K562 (cell line): ENCODE results near the gene STRA8. TPM values are rescaled to one million over a fixed set of nuclear protein-coding genes. Genes with fewer than 3 reads are reported as not detected.

Source experiments
- ATAC-seq: fragments of 200-7000 bp; cut with Tn5 transposase; 3 replicates; pipeline ENCODE4 v1.9.1; 2020; ENCODE audit warnings: moderate library complexity
- BruUV-seq: library from RNA; stranded (reverse); fragments of 400-500 nt; replicated peaks from 2 replicates; lab custom pipeline; 2021; lab: Mats Ljungman, UMichigan
- CTCF ChIA-PET: fragments of 300-600 bp; formaldehyde crosslinking; extraction: SDS; loops from one replicate; lab custom pipeline; 2021; ENCODE audit warnings: low intra/inter-chr PET ratio; lab: Yijun Ruan, JAX
- POLR2A ChIA-PET: fragments of 300-600, 350-650 bp; sonication (Branson Sonifier 250); formaldehyde crosslinking; extraction: SDS; loops from one replicate; lab custom pipeline; 2021; ENCODE audit warnings: antibody characterized with exemption, inconsistent platforms; lab: Yijun Ruan, JAX
- DNase-seq, 4 experiments: peaks; one replicate each; pipeline versions ENCODE4 v3.0.0 to v3.0.0-alpha.2; 2011 to 2018; ENCODE audit warnings: low spot score in 3 of 4, mixed read lengths in 3 of 4; ENCODE audit errors: extremely low read depth in 1 of 4
- FAIRE-seq: peaks from 2 replicates; lab custom pipeline; 2011; peaks lifted over from hg19 to GRCh38; lab: Jason Lieb, UNC
- H2AFZ ChIP-seq: 2 replicates; pipeline ENCODE4 v1.6.0; 2011; ENCODE audit warnings: low read depth, low read length, control low read depth, inconsistent platforms
- H3K27ac ChIP-seq: fragments of 200-600 bp; 3 replicates; pipeline ENCODE4 v1.8.0; 2011; ENCODE audit warnings: low read depth, mild to moderate bottlenecking, control low read depth, inconsistent platforms, low read length, moderate library complexity, mixed read lengths; ENCODE audit errors: extremely low read depth
- H3K27me3 ChIP-seq, 2 experiments: fragments of 300-600 bp in 1 of 2; 2 replicates in 1 of 2; 3 replicates in 1 of 2; pipeline versions ENCODE4 v1.6.0 to v1.8.0; 2011; ENCODE audit warnings: inconsistent platforms in 2 of 2, low read length in 2 of 2, mild to moderate bottlenecking in 1 of 2, mixed read lengths in 1 of 2, moderate library complexity in 1 of 2; ENCODE audit not compliant: control insufficient read depth in 2 of 2, insufficient read depth in 2 of 2
- H3K36me3 ChIP-seq: fragments of 300-600 bp; 3 replicates; pipeline ENCODE4 v1.8.0; 2011; ENCODE audit warnings: mild to moderate bottlenecking, low read length, inconsistent platforms; ENCODE audit not compliant: control insufficient read depth, insufficient read depth
- H3K4me1 ChIP-seq, 2 experiments: fragments of 200-600 bp in 1 of 2; replicated peaks in 1 of 2; 2 replicates in 1 of 2; 3 replicates in 1 of 2; pipeline versions ENCODE4 v1.5.1 to v1.8.0; 2011; ENCODE audit warnings: inconsistent platforms in 2 of 2, low read length in 2 of 2, mild to moderate bottlenecking in 1 of 2, mixed read lengths in 1 of 2, moderate library complexity in 1 of 2; ENCODE audit not compliant: control insufficient read depth in 2 of 2, insufficient read depth in 2 of 2
- H3K4me2 ChIP-seq: 2 replicates; pipeline ENCODE4 v1.6.1; 2011; ENCODE audit warnings: low read length, control low read depth, inconsistent platforms, mixed read lengths; ENCODE audit not compliant: insufficient read depth
- H3K4me3 ChIP-seq: fragments of 200-600 bp; sonication (generic), shearing (Covaris generic); 2 replicates; pipeline ENCODE4 v1.5.1; 2016; ENCODE audit warnings: control low read depth, inconsistent platforms
- H3K79me2 ChIP-seq: fragments of 200-600 bp; 3 replicates; pipeline ENCODE4 v1.8.0; 2011; ENCODE audit warnings: low read length, inconsistent platforms; ENCODE audit not compliant: control insufficient read depth, insufficient read depth
- H3K9ac ChIP-seq, 2 experiments: 2 replicates each; pipeline versions ENCODE4 v1.6.0 to v1.6.1; 2011; ENCODE audit warnings: low read depth in 2 of 2, low read length in 2 of 2, control low read depth in 1 of 2, inconsistent platforms in 1 of 2, mild to moderate bottlenecking in 1 of 2, mixed read lengths in 1 of 2; ENCODE audit not compliant: insufficient read depth in 1 of 2
- H3K9me1 ChIP-seq: one replicate; pipeline ENCODE4 v1.6.0; 2011; ENCODE audit warnings: inconsistent platforms, mild to moderate bottlenecking, low read length, moderate library complexity; ENCODE audit not compliant: control insufficient read depth, insufficient read depth
- H3K9me3 ChIP-seq: replicated peaks from 2 replicates; pipeline ENCODE4 v1.5.1; 2011; ENCODE audit warnings: low read depth, low read length, inconsistent platforms; ENCODE audit not compliant: control insufficient read depth, insufficient read depth
- H4K20me1 ChIP-seq: replicated peaks from 2 replicates; pipeline ENCODE4 v1.6.1; 2011; ENCODE audit warnings: low read length, inconsistent platforms, mixed read lengths; ENCODE audit not compliant: control insufficient read depth, insufficient read depth
- C11orf30 ChIP-seq: fragments of 450-650 bp; IDR thresholded peaks from 2 replicates; pipeline ENCODE4 v1.6.1; 2016; ENCODE audit warnings: low read depth, mild to moderate bottlenecking
- DPF2 ChIP-seq: fragments of 450-650 bp; IDR thresholded peaks from 2 replicates; pipeline ENCODE4 v1.6.1; 2016
- LEF1 ChIP-seq: fragments of 450-650 bp; IDR thresholded peaks from 2 replicates; pipeline ENCODE4 v1.6.1; 2016; ENCODE audit warnings: mild to moderate bottlenecking
- MAFF ChIP-seq: IDR thresholded peaks from 2 replicates; pipeline ENCODE4 v1.6.1; 2012; ENCODE audit warnings: low read length, improper control_type of control experiment
- MAFG ChIP-seq: fragments of 450-650 bp; conservative IDR thresholded peaks from 2 replicates; pipeline ENCODE4 v1.6.1; 2016; ENCODE audit warnings: missing genetic modification characterization, missing compliant biosample characterization
- MECOM ChIP-seq: fragments of 250-450 bp; sonication (Bioruptor Pico); IDR thresholded peaks from 2 replicates; pipeline ENCODE4 v1.8.0; 2022; ENCODE audit warnings: inconsistent platforms
- ZNF146 ChIP-seq: IDR thresholded peaks from one replicate; pipeline ENCODE4 v1.6.1; 2018; ENCODE audit warnings: missing compliant biosample characterization; ENCODE audit not compliant: unreplicated experiment
- ZNF316 ChIP-seq: fragments of 450-650 bp; IDR thresholded peaks from 2 replicates; pipeline ENCODE4 v1.6.1; 2016
- WGBS: fragments of 100-300 bp; shearing (Covaris generic); methylation state at CpG from one replicate; pipeline ENCODE4 v1.1.6; 2016; ENCODE audit warnings: low coverage, mixed read lengths; ENCODE audit not compliant: insufficient coverage; ENCODE audit errors: missing lambda C conversion rate; 5-methylcytosine and 5-hydroxymethylcytosine counted together
- in situ Hi-C: fragments of 300-500 bp; cut with MboI; formaldehyde crosslinking; loops from 4 replicates; pipeline ENCODE4 v1.15.0; 2018; ENCODE audit warnings: inconsistent platforms, mixed read lengths
- intact Hi-C: fragments of 100-400 bp; cut with micrococcal nuclease; formaldehyde crosslinking; loops from 2 replicates; pipeline ENCODE4 v1.14.2; 2022
- polyA plus RNA-seq, 8 experiments: library from polyadenylated mRNA; depleted of rRNA in 4 of 8; stranded (reverse) in 5 of 8; unstranded in 3 of 8; fragments of >200 nt; fragmentation: Nextera tagmentation in 2 of 8; fragmentation: Illumina TruSeq in 1 of 8; extraction: Ambion mirVana in 2 of 8; extraction: Trizol in 1 of 8; gene quantifications; 2 replicates each; pipeline versions ENCODE4 v1.2.1 to v1.2.3, GENCODE V29; 2011 to 2014; ENCODE audit warnings: inconsistent platforms in 1 of 8, missing spikeins in 1 of 8
- total RNA-seq, 7 experiments: library from RNA; depleted of rRNA in 6 of 7; stranded (reverse); fragments of >200 nt in 6 of 7; fragmentation: Illumina TruSeq in 2 of 7; extraction: Trizol in 2 of 7; gene quantifications; 2 replicates each; pipeline versions ENCODE4 v1.2.1 to v1.2.3, GENCODE V29; 2011 to 2021; ENCODE audit warnings: low replicate concordance in 1 of 7
- TF ChIP-seq, protein P1 (sequence below): fragments of 250-450 bp; sonication (Bioruptor Pico); IDR thresholded peaks from 2 replicates; pipeline ENCODE4 v1.5.0; 2021; ENCODE audit warnings: mild to moderate bottlenecking, moderate library complexity

Gene STRA8
- total and polyA plus RNA-seq, 9 of the 15 experiments (the other 6 are each of a cell fraction or from before 2014, with no cell fraction given): not detected

DNA sequence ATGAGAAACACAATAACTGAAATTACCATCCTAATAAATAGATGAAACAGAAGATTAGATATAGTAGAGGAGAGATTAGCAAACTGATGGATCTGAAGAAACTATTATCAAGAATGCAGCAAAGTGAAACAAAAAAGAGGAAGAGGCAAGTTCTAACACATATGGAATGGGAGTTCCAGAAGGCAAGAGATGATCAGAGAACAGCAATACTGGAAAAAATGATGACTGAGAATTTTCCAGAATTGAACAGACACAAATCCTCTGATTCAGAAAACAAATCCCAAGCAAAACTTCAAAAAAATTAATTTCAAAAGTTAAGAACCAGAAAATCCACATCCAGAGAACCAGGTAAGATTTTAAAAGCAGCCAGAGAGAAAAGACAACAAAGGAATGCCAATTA is 42.9 kb upstream of the STRA8 start:
- H3K9me3 ChIP-seq: no peaks in the 10 kb centered on the region
- no peaks in the 10 kb centered on the region for H3K79me2 ChIP-seq
- no peaks in the 10 kb centered on the region for H3K27me3 ChIP-seq
- TF ChIP-seq ZNF316 (peak; percentile 88), DPF2 (no peak), ZNF146 (CRISPR knock-in tag) (no peak), C11orf30 (peak; percentile 69), MAFG (peak; percentile 53), MAFF (peak; percentile 40; the same call in 1 of the 2 replicates), MECOM (CRISPR knock-in tag) (no peak), LEF1 (no peak)
- no peak overlapping the region for H3K9ac ChIP-seq
- FAIRE-seq: no peak
- CTCF ChIA-PET: no interaction called here
- peaks cover 21% of the 10 kb centered on the region; the same call in 2 of the 3 replicates for H3K36me3 ChIP-seq
- BruUV-seq: no TSS peak
- no peak overlapping the region for H3K4me2 ChIP-seq
- H3K4me3 ChIP-seq: no peak overlapping the region
- ATAC-seq: no peak
- H2AFZ ChIP-seq: no peak overlapping the region
- H3K27ac ChIP-seq: no peak overlapping the region
- POLR2A ChIA-PET: interaction anchor here (0.6 to 1.5 kb wide), 4 partner anchors 11 to 554 kb away, joined by 3 to 5 read pairs (median 3); no protein-coding TSS in a partner anchor
- H3K4me1 ChIP-seq: no peaks in the 10 kb centered on the region
- H4K20me1 ChIP-seq: no peaks in the 10 kb centered on the region
- H3K9me1 ChIP-seq: peaks cover 3% of the 10 kb centered on the region
- in situ Hi-C loops (no loop called here), intact Hi-C loops (no loop called here)
- DNase-seq: no peak

DNA sequence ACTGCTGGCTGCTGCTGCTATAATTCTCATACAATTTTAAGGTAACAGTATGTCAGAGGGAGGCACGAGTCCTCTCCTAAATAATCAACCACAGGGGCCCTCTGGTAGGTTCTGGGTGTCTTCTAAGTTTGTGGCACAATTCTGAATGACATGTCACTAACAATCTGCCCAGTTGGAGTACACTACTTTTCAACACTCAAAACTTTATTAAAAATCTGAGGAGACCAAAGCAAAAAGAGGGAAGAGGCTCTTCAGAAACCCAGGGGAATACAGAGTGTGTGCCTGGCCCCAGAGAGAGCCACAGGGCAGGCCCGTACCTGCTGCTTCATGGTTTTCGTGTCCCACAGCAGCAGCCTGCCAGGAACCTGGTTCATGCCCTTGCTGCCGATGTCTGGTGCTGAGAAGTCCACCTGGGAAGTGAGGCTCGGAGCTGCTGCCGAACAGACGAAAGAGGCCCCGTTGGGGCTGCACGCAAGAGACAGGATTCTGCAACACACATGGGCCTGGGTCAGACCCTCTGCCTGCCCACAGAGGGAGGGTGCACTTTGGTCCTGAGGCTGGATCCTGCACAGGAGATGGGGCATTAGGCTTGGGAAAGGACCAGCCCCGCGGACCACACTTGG is 40.6 kb upstream of the STRA8 start:
- H3K79me2 ChIP-seq: no peaks in the 10 kb centered on the region
- peaks cover 30% of the 10 kb centered on the region; the same call in 2 of the 3 replicates for H3K36me3 ChIP-seq
- H3K9me1 ChIP-seq: peaks cover 3% of the 10 kb centered on the region
- in situ Hi-C loops: no loop called here
- no peak overlapping the region for H3K4me2 ChIP-seq
- no peaks in the 10 kb centered on the region for H3K4me1 ChIP-seq
- H3K9me3 ChIP-seq: no peaks in the 10 kb centered on the region
- H3K4me3 ChIP-seq: no peak overlapping the region
- DNase-seq: no peak
- WGBS: 78% methylated on average over 11 of the region's 11 CpGs
- no peak for FAIRE-seq
- intact Hi-C loops: no loop called here
- BruUV-seq: no TSS peak
- no peak for ATAC-seq
- H3K27me3 ChIP-seq: no peaks in the 10 kb centered on the region
- peak overlapping the region in 1 of 2 experiments; percentile 23; a peak in 1 of 4 replicates for H3K9ac ChIP-seq
- H4K20me1 ChIP-seq: no peaks in the 10 kb centered on the region
- H3K27ac ChIP-seq: no peak overlapping the region
- CTCF ChIA-PET: no interaction called here
- H2AFZ ChIP-seq: no peak overlapping the region
- POLR2A ChIA-PET: no interaction called here
- TF ChIP-seq, protein P1, sequence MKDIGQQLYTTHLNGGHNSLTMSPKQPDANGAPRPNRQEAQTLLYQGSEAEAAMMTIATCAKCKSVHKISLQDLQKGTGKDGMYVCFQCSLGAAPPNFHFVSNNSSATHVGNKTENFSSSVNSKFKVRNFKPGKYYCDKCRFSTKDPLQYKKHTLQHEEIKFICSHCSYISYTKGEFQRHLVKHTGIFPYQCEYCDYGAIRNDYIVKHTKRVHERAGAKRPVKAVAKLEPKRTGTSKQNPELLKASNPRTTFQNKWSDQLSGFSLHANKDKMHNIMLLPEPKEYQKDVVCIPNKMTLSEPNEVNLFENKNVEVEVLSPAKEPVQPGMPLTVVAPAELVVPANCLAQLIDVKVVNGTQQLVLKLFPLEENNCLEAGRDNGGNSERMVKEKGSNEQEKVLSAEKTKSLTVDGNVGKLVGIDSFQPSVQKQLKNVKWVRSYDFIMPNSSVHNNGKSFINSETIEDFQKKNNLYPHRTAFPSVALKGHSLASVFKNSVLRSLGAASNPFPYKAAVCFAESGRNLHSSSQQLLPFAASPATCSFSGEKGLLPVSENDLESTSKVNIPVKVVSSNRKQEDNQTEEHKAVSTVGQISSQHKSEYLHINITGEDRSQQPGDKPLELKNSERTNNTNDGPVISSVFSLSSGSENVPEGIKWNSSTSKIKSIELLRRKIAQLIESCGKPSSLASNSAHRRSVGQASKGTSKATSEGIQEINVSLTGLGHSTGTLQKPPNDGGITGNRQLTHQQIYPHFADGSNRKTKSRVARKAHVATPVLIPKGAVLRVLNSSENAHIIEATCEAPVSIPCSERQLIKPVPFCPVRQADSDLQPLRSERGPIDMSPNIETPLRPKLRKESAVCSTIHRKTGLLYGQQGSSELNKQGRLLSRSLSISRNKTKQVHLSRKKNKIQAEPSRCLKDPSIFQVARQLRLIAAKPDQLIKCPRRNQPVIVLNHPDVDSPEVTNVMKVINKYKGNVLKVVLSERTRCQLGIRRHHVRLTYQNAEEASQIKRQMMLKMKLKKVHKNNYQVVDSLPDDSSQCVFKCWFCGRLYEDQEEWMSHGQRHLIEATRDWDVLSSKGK (CRISPR knock-in tag): no peak
